GM10248 (cell line): ENCODE results near the gene KDM1B.

Source experiments
- CTCF ChIA-PET: fragments of 300-600 bp; sonication (Branson Sonifier 250); formaldehyde crosslinking; extraction: SDS; loops from one replicate; lab custom pipeline; 2021; ENCODE audit warnings: antibody characterized with exemption; lab: Yijun Ruan, JAX
- POLR2A ChIA-PET: fragments of 350-650 bp; sonication (Branson Sonifier 250); formaldehyde crosslinking; extraction: SDS; loops from one replicate; lab custom pipeline; 2020; ENCODE audit warnings: antibody characterized with exemption; lab: Yijun Ruan, JAX
- DNase-seq: peaks from one replicate; pipeline ENCODE4 v3.0.0; 2012; ENCODE audit errors: extremely low spot score
- TF ChIP-seq, protein P1 (sequence below): IDR thresholded peaks from 2 replicates; pipeline ENCODE4 v1.5.1; 2012; ENCODE audit warnings: mild to moderate bottlenecking, low read depth; ENCODE audit errors: extremely low read depth, missing control alignments, control extremely low read depth

Gene KDM1B

DNA sequence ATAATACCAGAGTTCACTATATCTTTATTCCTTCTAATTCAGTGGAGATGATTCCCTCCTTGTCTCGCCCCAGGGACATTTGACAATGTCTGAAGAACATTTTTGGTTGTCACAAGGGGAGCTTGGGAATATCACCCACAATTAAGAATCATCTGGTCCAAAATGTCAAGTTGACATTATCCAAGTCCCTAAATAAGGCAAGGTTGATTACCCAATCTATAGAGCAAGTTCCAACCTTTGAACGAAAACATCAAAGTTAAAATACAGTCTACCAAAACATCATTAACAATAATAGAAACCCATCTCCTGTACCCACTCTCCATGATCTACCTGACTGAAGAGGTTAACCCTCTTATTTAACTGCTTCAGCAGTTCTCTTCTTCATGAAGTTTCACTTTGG, 93.5 kb downstream of the KDM1B start:
- POLR2A ChIA-PET = interaction anchor here (0.6 kb wide), 1 partner anchor 10 kb away, joined by 3 read pairs; no protein-coding TSS in a partner anchor
- TF ChIP-seq, protein P1, sequence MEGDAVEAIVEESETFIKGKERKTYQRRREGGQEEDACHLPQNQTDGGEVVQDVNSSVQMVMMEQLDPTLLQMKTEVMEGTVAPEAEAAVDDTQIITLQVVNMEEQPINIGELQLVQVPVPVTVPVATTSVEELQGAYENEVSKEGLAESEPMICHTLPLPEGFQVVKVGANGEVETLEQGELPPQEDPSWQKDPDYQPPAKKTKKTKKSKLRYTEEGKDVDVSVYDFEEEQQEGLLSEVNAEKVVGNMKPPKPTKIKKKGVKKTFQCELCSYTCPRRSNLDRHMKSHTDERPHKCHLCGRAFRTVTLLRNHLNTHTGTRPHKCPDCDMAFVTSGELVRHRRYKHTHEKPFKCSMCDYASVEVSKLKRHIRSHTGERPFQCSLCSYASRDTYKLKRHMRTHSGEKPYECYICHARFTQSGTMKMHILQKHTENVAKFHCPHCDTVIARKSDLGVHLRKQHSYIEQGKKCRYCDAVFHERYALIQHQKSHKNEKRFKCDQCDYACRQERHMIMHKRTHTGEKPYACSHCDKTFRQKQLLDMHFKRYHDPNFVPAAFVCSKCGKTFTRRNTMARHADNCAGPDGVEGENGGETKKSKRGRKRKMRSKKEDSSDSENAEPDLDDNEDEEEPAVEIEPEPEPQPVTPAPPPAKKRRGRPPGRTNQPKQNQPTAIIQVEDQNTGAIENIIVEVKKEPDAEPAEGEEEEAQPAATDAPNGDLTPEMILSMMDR = no peak
- no peak for DNase-seq
- CTCF ChIA-PET = no interaction called here

DNA sequence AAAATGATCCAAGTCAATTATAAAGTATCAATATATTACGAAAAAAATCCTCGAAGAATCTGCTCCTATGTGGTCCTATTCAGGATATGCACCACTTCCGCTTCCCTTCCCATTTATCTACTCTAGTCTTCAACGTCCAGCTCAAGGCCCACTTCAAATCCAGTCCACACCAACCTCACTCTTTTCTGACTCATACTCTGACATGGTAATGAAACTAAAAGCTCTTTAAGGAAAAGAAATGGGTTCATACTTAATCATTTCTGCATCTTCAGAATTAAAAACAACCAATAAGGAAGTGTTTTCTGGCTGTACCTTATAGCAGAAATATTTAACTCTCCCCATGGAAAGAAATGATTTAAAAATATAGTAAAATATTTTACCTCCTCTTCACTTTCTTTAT, 94.0 kb downstream of the KDM1B start:
- ChIA-PET POLR2A (interaction anchor here (0.6 kb wide), 2 partner anchors 10 to 11 kb away, joined by 3 read pairs; no protein-coding TSS in a partner anchor), CTCF (no interaction called here)
- TF ChIP-seq, protein P1 = no peak
- DNase-seq = no peak

DNA sequence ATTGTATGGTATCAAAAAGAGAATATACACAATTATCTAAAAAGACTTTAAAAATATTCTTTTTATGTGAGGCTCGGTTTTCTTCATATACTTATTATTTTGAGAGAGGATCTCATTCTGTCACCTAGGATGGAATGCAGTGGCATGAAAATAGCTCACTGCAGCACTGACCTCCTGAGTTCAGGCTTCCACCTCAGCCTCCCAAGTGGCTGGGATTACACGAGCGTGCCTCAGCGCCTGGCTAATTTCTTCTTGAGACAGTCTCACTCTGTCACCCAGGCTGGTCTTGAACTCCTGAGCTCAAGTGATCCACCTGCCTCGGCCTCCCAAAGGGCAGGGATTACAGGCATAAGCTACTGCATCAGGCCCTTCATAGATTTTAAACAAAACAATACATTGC, 98.4 kb downstream of the KDM1B start:
- no peak for DNase-seq
- ChIA-PET POLR2A (no interaction called here), CTCF (interaction anchor here (1.8 to 2.5 kb wide), 2 partner anchors 13 to 17 kb away, joined by 7 to 9 read pairs; no protein-coding TSS in a partner anchor)
- TF ChIP-seq, protein P1 = no peak

DNA sequence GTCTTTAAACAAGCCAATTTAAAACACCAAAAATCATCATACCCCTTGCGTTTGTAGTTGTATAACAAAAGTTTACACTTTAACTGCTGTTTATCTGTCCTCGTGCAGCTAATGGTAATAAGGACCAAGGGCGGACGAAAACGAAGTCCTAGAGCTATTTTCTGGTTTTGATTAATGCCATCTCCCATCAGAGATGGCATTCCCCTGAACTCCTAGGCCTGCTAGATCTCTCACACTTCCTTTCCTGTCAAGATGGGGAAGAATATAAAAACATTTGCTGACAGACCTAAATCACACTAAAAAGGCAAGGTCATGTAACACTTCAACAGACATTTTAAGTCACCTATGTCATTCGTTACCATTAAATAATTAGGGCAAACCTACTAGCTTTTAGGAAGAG, 99.6 kb downstream of the KDM1B start:
- no peak for DNase-seq
- TF ChIP-seq, protein P1 = no peak
- ChIA-PET POLR2A (no interaction called here), CTCF (interaction anchor here (1.1 to 2.5 kb wide), 6 partner anchors 14 to 116 kb away, joined by 3 to 9 read pairs (median 4); no protein-coding TSS in a partner anchor)

DNA sequence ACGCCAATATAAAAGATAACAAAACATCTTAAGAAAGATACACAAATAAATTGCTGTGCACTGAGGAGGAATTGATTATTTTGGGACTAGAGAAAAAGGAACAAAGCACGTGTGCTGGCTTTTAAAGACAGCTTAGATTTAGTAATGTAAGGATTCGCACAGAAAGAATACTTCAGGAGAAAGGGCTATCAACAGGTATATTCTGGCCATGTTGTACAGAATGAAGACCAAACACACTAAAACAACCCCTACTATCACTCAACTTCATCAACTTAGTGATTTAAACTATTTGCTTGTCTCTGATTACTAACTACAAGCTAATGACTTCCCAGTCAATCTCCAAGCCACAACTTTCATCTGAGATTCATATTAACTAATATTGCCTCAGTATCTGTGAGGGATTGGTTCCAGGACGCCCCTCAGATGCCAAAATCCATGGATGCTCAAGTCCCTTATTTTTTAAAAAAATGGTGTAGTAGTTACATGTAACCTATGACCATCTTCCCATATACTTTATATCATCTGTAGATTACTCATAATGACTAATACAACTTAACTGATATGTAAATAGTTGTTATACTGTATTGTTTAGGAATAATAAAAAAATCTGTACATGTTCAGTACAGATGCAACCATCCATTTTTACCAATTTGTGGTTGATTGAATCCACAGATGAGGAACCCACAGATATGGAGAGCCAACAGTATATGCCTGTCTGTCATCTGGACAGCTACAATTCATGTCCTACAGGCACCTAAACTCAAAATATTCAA, 104.6 kb downstream of the KDM1B start:
- no peak for DNase-seq
- CTCF ChIA-PET = no interaction called here
- TF ChIP-seq, protein P1 = no peak
- POLR2A ChIA-PET = no interaction called here

DNA sequence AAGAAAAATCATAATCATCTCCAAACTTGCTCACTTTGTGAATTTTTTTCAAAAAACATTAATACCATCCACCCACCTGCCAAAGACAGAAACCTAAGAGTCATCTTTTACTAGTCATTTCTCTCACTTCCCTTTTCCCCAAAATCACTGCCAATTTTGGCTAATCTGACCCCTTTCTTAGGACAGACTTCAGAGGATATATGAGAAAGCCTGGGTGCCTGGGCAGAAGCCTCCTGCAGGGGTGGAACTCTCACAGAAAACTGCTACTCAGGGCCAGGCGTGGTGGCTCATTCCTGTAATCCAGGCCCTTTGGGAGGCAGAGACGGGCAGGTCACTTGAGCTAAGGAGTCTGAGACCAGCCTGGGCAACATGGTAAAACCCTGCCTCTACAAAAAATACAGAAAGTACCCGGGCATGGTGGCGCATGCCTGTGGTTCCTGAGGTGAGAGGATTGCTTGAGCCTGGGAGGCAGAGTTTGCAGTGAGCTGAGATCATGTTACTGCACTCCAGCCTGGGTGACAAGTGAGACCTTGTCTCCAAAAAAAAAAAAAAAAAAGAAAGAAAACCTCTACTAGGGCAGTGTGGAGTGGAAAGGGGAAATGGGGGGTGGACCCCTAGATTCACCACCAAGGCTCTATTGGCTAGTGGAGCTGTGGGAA, 105.4 kb downstream of the KDM1B start:
- DNase-seq = peak; percentile 36
- POLR2A ChIA-PET = no interaction called here

More for the DNA sequence above, 105.4 kb downstream of the KDM1B start:
- TF ChIP-seq, protein P1 = no peak
- CTCF ChIA-PET = interaction anchor here (0.8 kb wide), 1 partner anchor 47 kb away, joined by 3 read pairs; no protein-coding TSS in a partner anchor
